MM.1S (cell line): Measurements from ENCODE around the gene BCL7B.

ENCODE experiments used
- DNase-seq: peaks from one replicate; pipeline ENCODE4 v3.0.0-alpha.2; 2015
- H2AFZ ChIP-seq: fragments of 300-600 bp; sonication (generic); 2 replicates; pipeline ENCODE4 v1.6.0; 2016; ENCODE audit warnings: antibody characterized with exemption, low read length
- H3F3A ChIP-seq: fragments of 300-600 bp; sonication (generic); 2 replicates; pipeline ENCODE4 v1.6.1; 2016; ENCODE audit warnings: mild to moderate bottlenecking, antibody characterized with exemption, low read length, moderate library complexity, mixed read lengths; ENCODE audit not compliant: insufficient read depth
- H3K27ac ChIP-seq: fragments of 300-600 bp; sonication (generic); 2 replicates; pipeline ENCODE4 v1.5.1; 2016; ENCODE audit warnings: mild to moderate bottlenecking, low read length
- H3K27me3 ChIP-seq: fragments of 300-600 bp; sonication (generic); replicated peaks from 2 replicates; pipeline ENCODE4 v1.6.0; 2016; ENCODE audit warnings: low read length; ENCODE audit not compliant: insufficient read depth
- H3K36me3 ChIP-seq: fragments of 300-600 bp; sonication (generic); replicated peaks from 2 replicates; pipeline ENCODE4 v1.6.1; 2016; ENCODE audit warnings: mild to moderate bottlenecking, low read length, mixed read lengths; ENCODE audit not compliant: insufficient read depth
- H3K4me1 ChIP-seq: fragments of 300-600 bp; sonication (generic); 2 replicates; pipeline ENCODE4 v1.6.1; 2016; ENCODE audit warnings: low read length, mixed read lengths
- H3K4me2 ChIP-seq: fragments of 300-600 bp; sonication (generic); 2 replicates; pipeline ENCODE4 v1.6.0; 2016; ENCODE audit warnings: low read depth, low read length
- H3K4me3 ChIP-seq: fragments of 300-600 bp; sonication (generic); 2 replicates; pipeline ENCODE4 v1.5.1; 2016; ENCODE audit warnings: low read length, mixed read lengths
- H3K79me2 ChIP-seq: fragments of 300-600 bp; sonication (generic); 2 replicates; pipeline ENCODE4 v1.6.1; 2016; ENCODE audit warnings: mixed run types, low read length, mixed read lengths
- H3K9ac ChIP-seq: fragments of 300-600 bp; sonication (generic); 2 replicates; pipeline ENCODE4 v1.6.1; 2016; ENCODE audit warnings: low read length, mixed read lengths
- H3K9me2 ChIP-seq: fragments of 300-600 bp; sonication (generic); replicated peaks from 2 replicates; pipeline ENCODE4 v1.6.1; 2016; ENCODE audit warnings: mild to moderate bottlenecking, low read length, mixed read lengths; ENCODE audit not compliant: insufficient read depth
- H3K9me3 ChIP-seq: fragments of 300-600 bp; sonication (generic); replicated peaks from 2 replicates; pipeline ENCODE4 v1.6.1; 2016; ENCODE audit warnings: mild to moderate bottlenecking, low read length, mixed read lengths; ENCODE audit not compliant: insufficient read depth
- H4K20me1 ChIP-seq: fragments of 300-600 bp; sonication (generic); 2 replicates; pipeline ENCODE4 v1.6.1; 2016; ENCODE audit warnings: mild to moderate bottlenecking, low read length, moderate library complexity, mixed read lengths; ENCODE audit not compliant: insufficient read depth
- EZH2 ChIP-seq: fragments of 300-600 bp; sonication (generic); optimal IDR thresholded peaks from 2 replicates; pipeline ENCODE3; 2017; ENCODE audit warnings: low read depth, mild to moderate bottlenecking, antibody characterized with exemption, low read length, mixed read lengths
- EZH2phosphoT487 ChIP-seq: fragments of 300-600 bp; sonication (generic); IDR thresholded peaks from 2 replicates; pipeline ENCODE4 v1.6.1; 2018; ENCODE audit warnings: antibody characterized with exemption, low read length
- TF ChIP-seq, protein P1 (sequence below): fragments of 300-600 bp; sonication (generic); IDR thresholded peaks from 2 replicates; pipeline ENCODE4 v1.5.1; 2016; ENCODE audit warnings: antibody characterized with exemption, low read length, mixed read lengths

Gene BCL7B

DNA sequence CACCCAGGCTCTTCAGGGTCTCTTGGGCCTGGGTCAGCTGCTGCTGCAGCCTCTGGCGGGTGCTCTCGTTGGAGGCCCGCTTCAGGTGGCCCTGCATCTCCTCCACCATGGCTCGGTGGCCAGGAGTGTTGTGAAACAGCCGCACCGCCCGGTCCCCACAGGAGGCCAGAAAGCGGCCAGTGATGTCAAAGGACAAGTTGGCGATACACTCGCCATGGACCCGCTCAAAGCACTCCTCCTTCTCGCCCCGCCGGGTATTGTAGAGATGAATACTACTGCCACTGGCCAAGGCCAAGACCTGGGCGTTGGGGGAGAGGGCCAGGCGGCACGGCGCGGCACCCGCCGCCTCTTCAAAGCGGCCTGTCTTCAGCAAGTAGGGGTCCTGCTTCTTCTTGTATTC lies 13.0 kb upstream of the BCL7B start:
- peaks cover 14% of the 10 kb centered on the region; the same call in 1 of the 2 replicates for H3K79me2 ChIP-seq
- H3K27ac ChIP-seq, result no peak overlapping the region
- H4K20me1 ChIP-seq, result no peaks in the 10 kb centered on the region
- no peak overlapping the region for H3K9ac ChIP-seq
- H2AFZ ChIP-seq, result no peak overlapping the region
- no peaks in the 10 kb centered on the region for H3K27me3 ChIP-seq
- no peaks in the 10 kb centered on the region for H3K9me3 ChIP-seq
- no peak overlapping the region for H3K4me2 ChIP-seq
- no peak for TF ChIP-seq EZH2
- TF ChIP-seq EZH2phosphoT487, result no peak
- H3K4me1 ChIP-seq, result 0 out of 2 replicates have a peak, but pooled peaks cover 4% of the 10 kb centered on the region
- peaks cover 10% of the 10 kb centered on the region; the same call in 1 of the 2 replicates for H3K36me3 ChIP-seq
- H3K9me2 ChIP-seq, result no peaks in the 10 kb centered on the region
- peaks cover 14% of the 10 kb centered on the region; the same call in 1 of the 2 replicates for H3F3A ChIP-seq
- DNase-seq, result no peak
- H3K4me3 ChIP-seq, result no peak overlapping the region

DNA sequence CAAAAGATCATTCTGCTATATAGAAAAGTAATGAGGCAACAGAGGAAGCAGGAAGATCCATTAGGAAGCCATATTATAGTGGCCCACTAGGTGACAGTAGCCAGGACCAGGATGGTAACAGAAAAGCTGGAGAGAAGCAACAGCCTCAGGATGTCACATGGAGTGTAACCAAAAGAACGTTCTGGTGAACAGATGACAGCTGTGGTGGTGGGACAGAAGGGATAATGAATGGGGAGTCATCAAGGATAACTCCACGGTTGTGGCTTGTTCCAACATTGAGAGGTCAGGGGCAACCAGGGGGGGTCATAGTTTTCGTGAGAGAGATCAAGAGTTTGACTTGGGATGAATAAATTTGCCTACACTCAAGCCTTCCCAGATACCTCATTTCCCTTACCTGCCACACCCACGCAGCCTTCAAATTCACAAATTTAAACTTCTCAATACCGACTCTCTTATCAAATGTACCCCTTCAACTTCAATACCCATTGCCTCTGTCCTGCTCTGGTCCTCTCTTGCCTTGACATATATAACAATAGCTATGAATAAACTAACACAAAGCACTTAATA lies 11.6 kb upstream of the BCL7B start:
- Histone ChIP-seq H3F3A (peaks cover 14% of the 10 kb centered on the region; the same call in 1 of the 2 replicates), H3K9me2 (no peaks in the 10 kb centered on the region), H3K4me1 (0 out of 2 replicates have a peak, but pooled peaks cover 7% of the 10 kb centered on the region), H3K4me2 (no peak overlapping the region), H3K36me3 (peaks cover 5% of the 10 kb centered on the region; the same call in 1 of the 2 replicates), H3K4me3 (no peak overlapping the region), H4K20me1 (no peaks in the 10 kb centered on the region), H3K9me3 (no peaks in the 10 kb centered on the region), H3K9ac (no peak overlapping the region), H2AFZ (no peak overlapping the region), H3K27me3 (no peaks in the 10 kb centered on the region), H3K79me2 (peaks cover 5% of the 10 kb centered on the region; the same call in 1 of the 2 replicates), H3K27ac (no peak overlapping the region)
- DNase-seq, result no peak
- TF ChIP-seq EZH2phosphoT487 (no peak), EZH2 (no peak)
- TF ChIP-seq, protein P1, sequence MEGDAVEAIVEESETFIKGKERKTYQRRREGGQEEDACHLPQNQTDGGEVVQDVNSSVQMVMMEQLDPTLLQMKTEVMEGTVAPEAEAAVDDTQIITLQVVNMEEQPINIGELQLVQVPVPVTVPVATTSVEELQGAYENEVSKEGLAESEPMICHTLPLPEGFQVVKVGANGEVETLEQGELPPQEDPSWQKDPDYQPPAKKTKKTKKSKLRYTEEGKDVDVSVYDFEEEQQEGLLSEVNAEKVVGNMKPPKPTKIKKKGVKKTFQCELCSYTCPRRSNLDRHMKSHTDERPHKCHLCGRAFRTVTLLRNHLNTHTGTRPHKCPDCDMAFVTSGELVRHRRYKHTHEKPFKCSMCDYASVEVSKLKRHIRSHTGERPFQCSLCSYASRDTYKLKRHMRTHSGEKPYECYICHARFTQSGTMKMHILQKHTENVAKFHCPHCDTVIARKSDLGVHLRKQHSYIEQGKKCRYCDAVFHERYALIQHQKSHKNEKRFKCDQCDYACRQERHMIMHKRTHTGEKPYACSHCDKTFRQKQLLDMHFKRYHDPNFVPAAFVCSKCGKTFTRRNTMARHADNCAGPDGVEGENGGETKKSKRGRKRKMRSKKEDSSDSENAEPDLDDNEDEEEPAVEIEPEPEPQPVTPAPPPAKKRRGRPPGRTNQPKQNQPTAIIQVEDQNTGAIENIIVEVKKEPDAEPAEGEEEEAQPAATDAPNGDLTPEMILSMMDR, result no peak

DNA sequence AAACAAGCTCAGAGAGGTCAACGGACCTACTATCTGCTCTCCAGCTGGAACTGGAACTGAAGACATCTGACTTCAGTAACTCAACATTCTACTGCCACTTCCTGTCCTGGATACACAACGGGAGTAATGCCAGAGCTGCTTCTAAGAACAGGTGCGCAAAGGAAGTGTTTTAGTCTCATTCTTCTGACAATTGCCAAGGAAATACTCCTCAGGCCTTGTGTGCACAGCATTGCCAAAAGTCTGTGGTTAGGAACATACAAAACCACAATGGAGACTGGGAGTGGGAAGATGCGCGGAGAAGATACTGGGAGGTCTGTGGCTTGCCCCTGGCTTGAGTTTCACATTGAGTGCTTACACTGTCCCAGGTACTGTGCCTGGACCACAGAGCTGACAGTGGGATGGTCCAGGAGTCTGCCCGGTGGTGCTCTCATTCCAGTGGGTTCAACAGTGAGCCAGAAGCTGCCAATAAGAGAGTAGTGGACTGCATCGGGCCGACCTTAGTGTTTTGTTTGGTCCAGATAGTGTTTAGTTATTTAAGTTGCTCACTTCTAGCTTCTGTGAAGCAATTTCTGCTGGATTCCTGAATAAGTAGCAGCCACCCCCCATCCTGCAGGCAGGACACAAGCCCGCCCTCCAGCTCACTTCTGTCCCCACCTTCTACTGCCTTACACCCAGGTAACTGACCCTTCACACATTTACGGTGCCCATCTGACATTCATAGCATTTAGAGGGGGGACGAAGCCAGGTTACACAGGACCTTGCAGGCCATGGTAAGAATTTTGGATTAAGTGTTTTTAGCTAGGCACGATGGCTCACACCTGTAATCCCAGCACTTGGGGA lies 10.6 kb upstream of the BCL7B start:
- Histone ChIP-seq H3K4me2 (no peak overlapping the region), H3K4me3 (no peak overlapping the region)

More for the DNA sequence above, 10.6 kb upstream of the BCL7B start:
- Histone ChIP-seq H3K9me2 (no peaks in the 10 kb centered on the region), H3K27ac (no peak overlapping the region), H3K79me2 (no peaks in the 10 kb centered on the region), H2AFZ (no peak overlapping the region), H3K4me1 (0 out of 2 replicates have a peak, but pooled peaks cover 7% of the 10 kb centered on the region), H3K9ac (no peak overlapping the region), H3K36me3 (no peaks in the 10 kb centered on the region; the same call in 1 of the 2 replicates), H3K9me3 (no peaks in the 10 kb centered on the region), H3F3A (peaks cover 14% of the 10 kb centered on the region; the same call in 1 of the 2 replicates), H3K27me3 (no peaks in the 10 kb centered on the region), H4K20me1 (no peaks in the 10 kb centered on the region)
- TF ChIP-seq, protein P1, result no peak
- TF ChIP-seq EZH2 (no peak), EZH2phosphoT487 (no peak)
- no peak for DNase-seq
